Measurements from ENCODE around the gene C2orf42. TPM values are rescaled to one million over a fixed set of nuclear protein-coding genes. Genes with fewer than 3 reads are reported as not detected.
"Not testable (repeated sequence)": the region's sequence is repeated elsewhere in the genome, so short reads cannot be mapped to it uniquely, and the experiment has no call there.

C2orf42 gene
- 7.5 TPM for polyA plus RNA-seq (ENCODE audit: insufficient read length)

DNA sequence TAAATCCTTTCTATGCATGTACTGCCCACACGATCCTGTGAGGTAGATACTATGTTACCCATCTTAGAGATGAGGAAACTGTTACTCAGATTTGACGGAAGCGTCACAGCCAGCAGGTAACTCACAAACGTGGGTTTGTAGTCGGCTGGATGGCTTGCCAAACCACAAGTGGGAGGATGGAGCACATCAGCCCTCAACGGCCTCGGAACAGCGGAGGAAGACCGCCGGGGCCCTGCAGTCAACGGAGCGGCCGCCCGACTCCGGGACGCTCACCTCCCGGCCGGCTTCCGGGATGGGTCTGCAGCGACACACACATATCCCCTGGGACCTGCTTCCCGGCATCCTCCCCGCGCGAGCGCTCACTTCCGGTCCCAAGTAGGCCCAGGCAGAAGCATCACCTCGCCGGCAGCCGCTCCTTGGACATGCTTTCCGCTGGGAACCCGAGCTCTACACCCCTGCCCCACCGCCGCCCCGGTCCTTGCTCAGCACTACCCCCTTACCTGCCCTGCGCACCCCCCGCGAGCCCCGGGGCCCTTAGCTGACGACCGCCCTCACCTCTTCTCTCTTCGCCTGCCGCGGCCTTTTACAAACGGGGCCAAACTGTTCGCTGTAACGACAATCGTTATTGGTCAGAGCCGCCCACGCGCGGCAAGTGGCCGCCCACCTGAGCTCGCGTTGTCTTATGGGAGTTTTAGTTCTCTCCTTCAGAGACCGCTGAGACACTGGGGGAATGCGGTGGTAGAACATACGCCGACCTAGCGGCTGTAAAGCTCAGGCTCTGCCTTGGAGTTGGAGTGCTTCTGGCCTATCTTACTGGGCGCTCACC lies at the start of gene C2orf42:
Gene C2orf42, minus strand, starts transcription at position 602 of the 826 bp plus-strand sequence. CDS start 9,034 bp downstream, outside the sequence.
- DNase-seq: peak; percentile 98

DNA sequence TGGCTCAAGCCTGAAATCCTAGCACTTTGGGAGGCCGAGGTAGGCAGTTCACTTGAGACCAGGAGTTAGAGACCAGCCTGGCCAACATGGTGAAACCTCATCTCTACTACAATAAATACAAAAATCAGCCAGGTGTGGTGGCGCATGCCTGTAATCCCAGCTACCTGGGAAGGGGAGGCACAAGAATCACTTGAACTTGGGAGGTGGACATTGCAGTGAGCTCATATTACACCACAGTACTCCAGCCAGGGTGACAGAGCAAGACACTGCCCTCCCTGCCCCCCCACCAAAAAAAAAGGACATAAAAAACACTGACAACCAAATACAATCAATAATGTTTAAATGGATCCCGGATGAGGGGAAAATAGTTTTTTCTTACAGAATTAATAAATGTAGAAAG lies 49.8 kb upstream of the C2orf42 start:
- no peak for DNase-seq

DNA sequence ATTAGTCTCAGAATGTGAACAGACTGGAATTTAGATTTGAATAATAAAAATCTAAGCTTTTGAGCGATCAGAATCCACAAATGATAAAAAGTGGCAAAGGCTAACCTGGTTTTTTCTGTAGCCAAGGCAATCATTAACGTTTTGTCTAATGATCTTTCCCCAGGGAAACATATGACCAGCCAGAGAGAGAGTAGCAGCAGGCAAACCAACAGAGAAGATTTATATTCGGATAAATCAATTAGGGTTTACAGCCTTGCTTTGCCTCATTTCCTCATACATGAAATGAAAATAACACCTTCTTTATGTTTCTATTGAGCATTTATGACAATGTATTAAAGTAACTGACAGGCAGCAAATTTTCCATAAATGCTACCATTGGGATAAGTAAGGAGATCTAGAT lies 43.1 kb upstream of the C2orf42 start:
- no peak for DNase-seq

DNA sequence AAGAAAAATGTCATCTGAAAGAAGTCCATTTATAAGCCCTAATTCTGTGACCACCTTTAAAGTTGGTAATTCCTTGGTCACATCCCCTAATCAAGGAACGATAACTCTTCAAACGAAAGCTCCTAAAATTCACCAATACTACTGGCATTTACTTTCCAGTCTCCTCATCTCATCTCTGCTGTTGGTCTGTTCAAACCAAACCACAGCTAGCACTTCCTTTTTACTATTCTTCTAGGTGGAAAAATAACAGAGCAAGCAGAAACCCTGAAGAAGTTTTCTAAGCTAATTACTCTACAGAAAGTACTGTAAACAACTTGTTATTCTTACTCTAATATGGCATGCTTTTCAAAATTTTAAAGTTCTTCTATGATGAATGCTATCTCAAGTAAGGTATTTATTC lies 36.0 kb upstream of the C2orf42 start:
- DNase-seq: no peak

DNA sequence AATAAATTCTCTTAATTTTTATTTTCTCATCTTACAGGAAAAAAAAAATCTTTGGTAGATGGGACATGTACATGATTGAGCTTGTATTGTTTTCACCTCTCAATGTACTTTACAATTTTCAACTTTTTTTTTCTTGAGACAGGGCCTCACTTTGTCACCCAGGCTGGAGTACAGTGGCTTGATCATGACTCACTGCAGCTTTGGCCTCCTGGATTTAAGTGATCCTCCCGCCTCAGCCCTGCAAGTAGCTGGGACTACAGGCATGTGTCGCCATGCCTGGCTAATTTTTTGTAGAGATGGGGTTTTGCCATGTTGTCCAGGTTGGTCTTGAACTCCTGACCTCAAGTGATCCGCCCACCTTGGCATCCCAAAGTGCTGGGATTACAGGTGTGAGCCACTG lies 32.5 kb upstream of the C2orf42 start:
- not testable (repeated sequence) for DNase-seq

DNA sequence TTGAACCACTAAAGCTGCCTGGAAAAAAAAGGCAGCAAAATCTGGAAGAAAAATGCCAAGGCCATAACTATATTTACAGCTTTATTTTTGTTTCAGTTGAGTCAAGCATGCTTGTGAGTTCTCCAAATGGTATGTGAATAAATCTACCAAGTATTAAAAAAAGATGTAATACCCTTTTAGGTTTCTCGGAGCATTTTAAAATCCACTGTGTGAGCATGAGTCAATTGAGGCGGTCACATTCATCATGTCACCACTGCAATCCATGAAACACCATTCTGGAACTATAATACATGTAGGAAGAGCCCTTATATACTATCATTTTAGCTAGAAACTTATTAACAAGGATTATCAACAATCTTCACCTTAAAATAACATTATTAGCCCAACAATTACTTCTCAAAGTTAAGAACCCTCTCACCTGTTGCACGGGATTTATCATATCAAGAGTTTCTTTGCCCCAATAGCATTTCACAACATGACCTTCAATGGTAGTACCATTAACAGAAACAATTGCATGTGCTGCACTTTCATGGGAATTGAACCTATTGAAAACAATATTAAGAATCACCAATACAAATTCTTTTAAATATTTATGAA lies 24.2 kb upstream of the C2orf42 start:
- no peak for DNase-seq

DNA sequence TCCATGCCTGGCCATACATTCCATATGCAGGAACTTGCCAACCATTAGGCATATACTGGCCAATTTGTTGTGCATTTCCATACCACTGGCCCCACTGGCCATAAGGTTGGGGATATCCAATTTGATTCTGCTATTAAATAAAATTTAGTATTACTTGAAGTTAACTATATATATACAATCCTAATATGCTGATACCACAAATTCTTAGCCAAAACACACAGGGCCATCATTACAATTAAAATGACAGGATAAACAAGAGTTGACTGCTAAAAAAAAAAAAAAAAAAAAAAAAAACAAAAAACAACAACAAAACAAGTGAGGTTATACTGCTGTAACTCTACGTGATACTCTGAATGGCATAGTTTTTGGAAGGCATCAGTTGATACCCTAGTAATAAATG lies 23.5 kb upstream of the C2orf42 start:
- no peak for DNase-seq

DNA sequence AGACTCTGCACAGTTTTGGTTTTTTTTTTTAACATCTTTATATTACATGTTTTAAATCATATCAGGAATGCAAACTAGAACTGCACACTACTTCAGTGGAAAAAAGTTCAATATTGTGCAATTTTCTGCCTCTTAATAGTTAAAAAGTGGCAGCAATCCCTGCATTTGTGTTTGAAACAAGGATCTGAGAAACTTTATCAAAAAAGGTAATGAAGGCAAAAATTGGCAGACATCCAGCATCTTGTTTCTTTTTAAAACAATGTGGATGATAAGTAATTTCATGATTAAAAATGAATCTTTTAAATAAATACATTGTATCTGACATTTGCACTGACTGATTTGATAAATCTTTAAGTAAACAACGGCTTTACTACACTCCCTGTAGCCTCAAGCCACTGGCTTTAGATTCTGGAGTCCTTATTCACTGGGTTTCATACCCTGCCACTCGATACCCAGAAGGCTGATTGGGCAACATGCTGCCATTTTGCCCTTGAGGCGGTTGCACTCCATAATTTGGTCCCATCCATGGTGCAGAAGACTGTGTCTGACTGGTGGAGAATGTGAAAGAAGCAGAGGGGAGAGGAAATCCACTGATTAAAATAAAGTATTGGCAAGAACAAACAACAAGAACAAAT lies 21.6 kb upstream of the C2orf42 start:
- DNase-seq: no peak

DNA sequence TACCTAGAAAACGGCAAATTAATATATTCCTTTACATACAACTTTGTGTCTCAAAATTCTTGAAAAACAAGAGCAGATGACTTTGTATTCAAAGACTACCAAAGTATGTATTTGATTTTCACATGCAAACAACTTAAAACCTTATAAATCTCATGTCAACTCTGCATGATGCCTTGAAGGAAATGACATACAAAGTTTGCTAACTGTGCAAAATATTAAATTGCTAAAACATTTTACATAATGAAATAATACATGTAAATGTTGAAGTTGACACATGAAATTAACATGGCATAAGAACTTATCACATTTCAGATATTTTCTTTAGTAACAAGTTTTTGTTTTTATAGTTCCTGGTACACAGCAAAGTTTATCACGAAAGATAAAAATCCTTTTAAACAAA lies 20.8 kb upstream of the C2orf42 start:
- no peak for DNase-seq

DNA sequence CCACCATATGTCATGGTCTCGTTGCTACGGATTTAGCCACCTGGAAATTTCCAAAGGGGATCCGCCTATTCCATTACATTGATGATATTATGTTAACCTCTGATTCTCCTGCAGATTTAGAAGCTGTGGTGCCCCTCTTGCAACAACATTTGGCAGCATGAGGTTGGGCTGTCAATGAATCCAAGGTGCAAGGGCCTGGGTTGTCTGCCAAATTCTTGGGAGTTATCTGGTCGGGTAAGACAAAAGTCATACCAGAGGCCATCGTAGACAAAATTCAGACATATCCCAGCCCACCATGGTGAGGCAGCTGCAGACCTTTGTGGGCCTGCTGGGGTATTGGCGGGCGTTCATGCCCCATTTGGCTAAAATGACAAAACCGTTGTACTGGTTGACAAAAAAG lies 13.6 kb upstream of the C2orf42 start:
- DNase-seq: no peak

DNA sequence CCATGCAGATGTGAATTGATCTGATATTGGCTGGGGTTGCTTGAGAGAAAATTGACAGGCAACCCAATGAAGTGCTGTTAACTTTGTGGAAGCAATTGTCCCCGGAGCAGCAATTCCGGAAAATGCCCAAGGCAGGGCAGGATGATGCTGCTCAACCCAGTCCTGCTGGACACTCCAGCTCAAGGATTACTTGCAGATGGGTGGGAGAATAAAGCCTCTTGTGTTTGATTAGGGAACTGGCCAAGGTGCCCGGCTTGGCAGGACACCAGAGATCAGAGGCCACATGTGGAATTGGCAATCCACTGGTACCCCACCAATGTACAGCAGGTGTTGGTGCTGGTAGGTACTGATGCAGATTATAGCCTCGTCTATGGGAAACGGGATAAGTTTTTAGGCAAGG lies 12.3 kb upstream of the C2orf42 start:
- DNase-seq: no peak

DNA sequence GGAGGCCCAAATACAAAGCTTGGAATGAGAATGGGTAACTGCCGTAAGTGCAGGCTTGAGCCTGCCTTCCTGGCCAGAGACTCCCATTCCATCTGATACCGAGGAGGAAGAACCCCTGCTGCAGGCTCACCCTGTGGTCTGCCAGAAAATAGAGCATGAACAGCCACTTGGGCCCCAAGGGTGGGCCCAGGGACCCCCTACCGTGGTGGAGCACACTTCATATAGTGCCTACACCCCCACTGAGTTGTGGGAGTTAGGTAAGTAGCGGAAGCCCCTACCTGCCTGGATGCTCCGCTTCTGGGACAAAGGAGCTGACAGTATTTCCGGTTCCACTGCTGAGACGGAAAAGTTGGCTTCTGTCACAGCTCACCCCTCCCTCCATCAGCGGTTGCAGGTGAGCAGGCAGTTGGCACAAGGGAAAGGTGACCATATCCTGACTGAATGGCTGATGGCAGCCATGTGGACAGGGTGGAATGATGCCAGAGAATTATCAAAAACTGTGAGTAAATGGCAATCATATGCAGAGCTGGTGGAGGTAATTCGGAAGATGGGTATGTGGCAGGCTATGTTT lies 11.5 kb upstream of the C2orf42 start:
- DNase-seq: no peak

DNA sequence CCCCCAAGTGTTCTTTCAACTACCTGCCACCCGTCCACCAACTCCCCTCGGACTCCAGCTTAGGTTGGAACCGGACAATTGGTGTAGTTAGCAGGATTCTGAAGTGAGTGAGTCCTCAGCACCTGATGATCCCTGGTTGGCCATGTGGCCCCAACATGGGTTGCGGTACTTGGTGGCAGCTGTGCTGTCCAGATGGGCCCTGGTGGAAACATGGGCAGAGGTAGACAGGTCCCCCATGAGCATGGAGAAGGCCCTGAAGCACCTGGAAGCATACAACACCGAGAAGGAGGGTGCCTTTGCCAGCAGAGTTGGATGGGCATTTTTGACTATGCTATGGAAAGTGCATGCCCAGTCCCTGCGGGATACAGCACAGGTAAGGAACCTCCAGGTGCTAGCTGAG lies 11.0 kb upstream of the C2orf42 start:
- DNase-seq: no peak

DNA sequence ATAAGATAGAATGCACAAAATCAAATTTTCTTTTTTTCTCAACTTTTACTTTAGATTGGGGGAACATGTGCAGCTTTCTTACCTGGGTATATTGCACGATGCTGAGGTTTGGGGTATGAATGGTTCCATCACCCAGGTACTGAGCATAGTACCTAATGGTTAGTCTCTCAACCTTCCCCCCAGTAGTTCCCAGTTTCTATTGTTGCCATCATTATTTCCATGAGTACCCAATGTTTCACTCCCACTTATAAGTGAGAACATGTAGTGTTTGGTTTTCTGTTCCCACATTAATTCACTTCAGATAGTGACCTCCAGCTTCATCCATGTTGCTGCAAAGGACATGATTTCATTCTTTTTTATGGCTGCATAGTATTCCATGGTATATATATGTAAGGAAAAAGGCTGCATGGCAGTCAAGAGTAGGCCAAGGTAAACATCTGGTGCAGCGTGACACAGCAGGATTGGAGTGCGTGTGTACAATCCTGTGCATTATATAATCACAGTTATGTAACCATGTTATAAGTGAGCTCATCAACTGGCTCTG lies 10.5 kb upstream of the C2orf42 start:
- DNase-seq: no peak

DNA sequence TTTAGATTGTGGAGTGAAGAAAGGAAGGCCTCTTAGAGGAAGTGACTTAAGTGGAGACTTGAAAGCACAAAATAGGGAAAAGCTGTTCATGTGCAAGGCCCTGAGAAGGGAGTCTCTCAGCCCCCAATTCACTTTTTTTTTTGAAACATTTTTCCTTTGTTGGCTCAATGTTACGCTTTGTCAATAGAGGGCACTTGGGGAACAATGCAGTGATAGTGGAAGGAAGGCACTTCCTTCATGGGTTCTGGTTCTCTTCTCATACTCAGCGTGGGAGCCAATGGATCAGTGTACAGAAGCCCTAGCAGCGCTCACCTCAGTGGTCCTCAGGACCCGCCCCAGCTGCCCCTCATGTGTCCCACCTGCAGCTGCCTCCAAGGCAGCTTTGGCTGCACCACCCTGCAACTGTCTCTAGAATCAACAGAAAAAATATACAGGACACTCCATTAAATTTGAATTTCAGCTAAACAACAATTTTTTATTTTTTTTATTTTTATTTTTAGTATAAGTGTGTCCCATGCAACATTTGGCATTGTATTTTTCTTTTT lies 8.6 kb upstream of the C2orf42 start:
- no peak for DNase-seq

DNA sequence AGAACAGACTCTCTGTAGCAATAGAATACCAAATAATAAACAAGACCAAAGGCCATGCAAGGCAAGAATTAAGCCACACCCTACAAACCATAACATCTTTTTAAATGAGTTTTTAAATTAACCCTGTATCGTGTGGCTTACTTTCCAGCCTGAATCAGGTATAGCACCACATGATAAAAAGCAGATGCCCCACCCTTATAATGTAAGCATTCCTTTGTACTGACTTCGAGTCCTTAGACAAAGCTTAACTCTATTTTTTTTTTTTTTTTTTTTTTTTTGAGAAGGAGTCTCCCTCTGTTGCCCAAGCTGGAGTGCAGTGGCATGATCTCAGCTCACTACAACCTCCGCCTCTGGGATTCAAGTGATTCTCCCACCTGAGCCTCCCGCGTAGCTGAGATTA lies 1.7 kb upstream of the C2orf42 start:
- DNase-seq: no peak

DNA sequence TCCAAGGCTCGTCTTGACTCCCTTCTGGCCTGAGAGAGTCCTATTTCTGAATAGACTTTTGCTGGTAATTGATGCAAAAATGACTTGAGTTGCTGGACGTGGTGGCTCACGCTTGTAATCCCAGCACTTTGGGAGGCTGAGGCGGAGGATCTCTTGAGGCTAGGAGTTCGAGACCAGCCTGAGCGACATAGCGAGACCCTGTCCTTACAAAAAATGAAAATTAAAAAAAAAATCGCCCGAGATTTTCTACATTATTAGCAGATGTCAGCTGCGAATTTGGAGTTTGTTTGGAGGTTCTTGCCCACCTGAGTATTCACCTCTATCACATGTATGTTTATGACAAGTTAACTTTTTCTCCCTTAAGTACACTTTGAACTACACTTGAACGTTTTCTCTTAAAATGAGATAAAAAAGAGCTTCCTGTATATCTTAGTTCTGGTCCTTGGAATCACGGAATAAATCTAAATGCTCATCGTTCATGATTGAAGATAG lies 471 bp upstream of the C2orf42 start:
- no peak for DNase-seq

DNA sequence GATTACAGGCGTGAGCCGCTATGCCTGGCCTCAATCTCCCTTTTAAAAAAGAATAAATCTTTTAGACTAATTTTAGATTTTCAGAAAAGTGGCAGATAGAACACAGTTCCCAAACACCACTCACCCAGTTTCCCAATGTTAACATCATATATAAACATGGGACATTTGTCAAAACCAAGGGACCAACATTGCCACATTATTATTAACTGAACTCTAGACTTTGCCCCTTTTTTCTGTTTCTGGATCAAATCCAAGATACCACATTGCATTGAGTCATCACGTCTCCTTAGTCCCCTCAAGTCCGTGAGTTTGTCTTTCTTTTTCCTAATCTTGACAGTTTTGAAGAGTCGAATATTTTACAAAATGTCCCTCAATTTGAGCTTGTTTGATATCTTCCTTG lies 2.4 kb downstream of the C2orf42 start:
- DNase-seq: no peak

DNA sequence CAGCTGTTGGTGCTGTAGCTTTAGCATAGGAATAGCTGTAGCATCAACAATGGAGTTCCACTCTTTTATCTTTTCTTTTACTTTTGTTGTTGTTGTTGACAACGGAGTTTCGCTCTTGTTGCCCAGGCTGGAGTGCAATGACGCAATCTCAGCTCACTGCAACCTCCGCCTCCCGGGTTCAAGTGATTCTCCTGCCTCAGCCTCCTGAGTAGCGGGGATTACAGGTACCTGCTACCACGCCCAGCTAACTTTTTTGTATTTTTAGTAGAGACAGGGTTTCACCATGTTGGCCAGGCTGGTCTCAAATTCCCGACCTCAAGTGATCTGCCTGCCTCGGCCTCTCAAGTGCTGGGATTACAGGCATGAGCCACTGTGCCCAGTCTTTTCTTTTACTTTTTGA lies 3.6 kb downstream of the C2orf42 start:
- not testable (repeated sequence) for DNase-seq

DNA sequence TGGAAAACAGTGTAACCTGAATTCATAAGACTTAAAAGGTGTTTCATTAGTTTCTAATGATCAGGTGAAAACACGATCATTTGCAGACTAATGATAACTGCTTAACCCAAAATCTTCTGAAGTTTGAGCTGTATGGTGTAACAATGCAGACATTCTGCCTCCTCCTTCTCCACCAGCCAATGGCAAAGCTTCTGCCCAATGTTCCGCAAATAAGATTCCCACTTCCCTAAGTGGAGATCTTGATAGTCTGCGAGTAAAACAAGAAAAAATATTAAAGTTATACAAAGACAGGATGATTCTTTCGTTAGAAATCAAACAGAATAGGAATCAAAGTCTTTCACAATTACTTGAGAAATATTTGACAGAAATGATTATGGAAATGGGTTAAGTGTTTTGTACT lies 8.1 kb downstream of the C2orf42 start:
- DNase-seq: no peak

DNA sequence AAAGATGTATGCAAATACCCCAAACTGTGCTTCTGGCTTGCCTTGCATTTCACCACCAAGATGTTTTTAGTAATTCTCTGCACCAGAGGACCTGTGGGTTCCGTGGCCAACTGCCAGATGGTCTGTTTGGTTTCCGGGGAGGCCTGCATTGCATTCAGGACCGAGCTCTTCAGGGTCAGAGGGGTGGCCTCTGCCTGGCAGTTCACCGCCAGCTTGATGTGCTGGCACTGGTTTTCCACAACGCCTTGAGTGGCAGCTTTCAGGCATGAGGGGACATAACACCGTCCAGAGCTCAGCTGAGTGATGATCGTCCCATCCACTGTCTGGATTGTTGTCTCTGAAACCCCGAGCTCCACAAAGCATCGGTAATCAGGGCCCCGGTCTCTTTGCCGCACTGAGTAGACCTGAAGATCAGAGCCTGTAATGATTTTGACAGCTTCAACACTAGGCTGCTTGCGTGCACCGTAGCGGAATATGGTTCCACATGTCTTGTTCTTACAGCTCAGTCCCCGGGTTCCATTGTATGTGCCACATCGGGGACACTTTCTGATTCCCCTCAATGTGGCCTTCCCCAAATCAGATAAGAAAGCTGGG lies 9.4 kb downstream of the C2orf42 start:
- DNase-seq: no peak

DNA sequence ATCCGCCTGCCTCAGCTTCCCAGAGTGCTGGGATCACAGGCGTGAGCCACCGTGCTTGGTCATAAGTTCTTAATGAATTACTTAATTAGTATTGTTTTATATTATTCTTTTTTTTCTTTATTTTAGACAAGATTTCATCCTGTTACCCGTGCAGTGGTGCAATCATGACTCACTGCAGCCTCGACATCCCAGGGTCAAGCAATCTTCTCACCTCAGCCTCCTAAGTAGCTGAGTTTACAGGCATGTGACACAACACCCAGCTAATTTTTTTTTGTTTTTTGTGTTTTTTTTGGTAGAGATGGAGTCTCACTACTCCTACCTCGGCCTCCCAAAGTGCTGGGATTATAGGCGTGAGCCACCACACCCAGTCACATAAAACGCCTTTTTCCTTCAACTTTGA lies 17.3 kb downstream of the C2orf42 start:
- DNase-seq: no peak
